HG02678 (cell line): ENCODE measurements around the gene PGAM5.
"Not testable (repeated sequence)": the region's sequence is repeated elsewhere in the genome, so short reads cannot be mapped to it uniquely, and the experiment has no call there.

Experiments used
- ATAC-seq: cut with Tn5 transposase; IDR thresholded peaks from one replicate; pipeline ENCODE4 v1.9.1; 2021; ENCODE audit warnings: mild to moderate bottlenecking, moderate library complexity; ENCODE audit not compliant: unreplicated experiment

Gene PGAM5

DNA sequence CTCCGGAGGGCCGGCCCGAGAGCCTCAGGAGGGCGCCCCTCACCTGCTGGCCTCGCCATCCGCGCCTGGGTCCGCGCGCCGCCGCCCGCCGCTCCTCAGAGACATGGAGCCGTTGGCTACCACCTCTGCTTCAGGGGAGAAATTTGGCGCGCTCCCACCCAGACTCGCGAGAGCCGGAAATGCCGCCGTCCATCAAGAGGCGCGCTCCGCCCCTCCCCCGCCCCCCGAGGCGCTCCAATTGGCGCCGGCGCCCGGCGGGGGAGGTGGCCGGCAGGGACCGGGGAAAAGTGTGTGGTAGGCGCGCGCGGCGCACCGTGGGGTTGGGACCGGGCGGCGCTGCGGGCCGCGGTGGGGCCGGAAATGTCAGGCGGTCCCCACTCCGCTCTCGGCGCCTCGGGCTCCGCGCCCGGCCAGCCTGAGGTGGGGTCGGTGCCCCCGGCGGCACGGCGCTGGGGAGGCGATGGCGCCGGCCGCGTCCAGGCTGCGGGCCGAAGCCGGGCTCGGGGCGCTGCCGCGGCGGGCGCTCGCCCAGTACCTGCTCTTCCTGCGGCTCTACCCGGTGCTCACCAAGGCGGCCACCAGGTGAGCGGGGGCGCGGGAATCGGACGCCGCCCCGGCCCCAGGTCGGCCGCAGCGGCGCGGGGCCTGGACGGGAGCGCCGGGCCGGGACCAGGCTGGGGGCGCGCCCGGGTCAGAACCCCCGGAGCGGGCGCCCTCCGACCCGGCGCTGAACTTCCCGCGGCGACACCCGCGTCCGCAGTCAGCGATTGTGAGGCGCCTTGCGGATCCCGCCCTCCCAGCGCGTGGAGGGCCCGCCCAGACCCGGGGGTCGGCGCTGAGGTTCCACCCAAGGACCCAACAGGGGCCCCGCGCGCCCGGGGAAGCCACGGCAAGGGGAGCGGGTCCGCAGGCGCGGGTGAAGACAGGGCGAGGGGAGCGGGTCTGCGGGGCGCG, 23.2 kb upstream of the PGAM5 start, which contains the start of the genes POLE and PXMP2:
Gene POLE (minus strand): TSS at position 132 of the 954 bp plus-strand sequence. CDS start 27 bp downstream, at position 105.
Gene PXMP2 (plus strand): TSS at position 377 of the 954 bp plus-strand sequence. CDS start 84 bp downstream, at position 461.
- peak; percentile 93 for ATAC-seq

DNA sequence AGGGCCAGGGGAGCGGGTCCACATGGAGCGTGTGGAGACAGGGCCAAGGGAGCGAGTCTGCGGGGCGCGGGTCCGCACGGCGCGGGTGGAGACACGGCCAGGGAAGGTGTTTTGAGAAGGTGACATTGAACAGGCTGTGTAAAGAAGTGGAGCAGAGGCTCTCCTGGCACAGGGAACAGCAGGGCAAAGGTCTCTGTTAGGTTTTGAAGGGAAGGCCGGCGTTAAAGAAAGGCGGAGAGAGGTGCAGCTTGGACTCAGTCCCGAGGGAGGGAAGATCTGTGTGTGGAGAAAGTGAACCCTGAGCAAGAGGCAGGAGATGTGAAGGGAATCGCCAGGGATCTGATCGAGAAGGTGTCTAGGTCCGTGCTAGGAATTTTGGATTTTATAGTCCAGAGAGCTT, 21.4 kb upstream of the PGAM5 start:
- ATAC-seq, result no peak

DNA sequence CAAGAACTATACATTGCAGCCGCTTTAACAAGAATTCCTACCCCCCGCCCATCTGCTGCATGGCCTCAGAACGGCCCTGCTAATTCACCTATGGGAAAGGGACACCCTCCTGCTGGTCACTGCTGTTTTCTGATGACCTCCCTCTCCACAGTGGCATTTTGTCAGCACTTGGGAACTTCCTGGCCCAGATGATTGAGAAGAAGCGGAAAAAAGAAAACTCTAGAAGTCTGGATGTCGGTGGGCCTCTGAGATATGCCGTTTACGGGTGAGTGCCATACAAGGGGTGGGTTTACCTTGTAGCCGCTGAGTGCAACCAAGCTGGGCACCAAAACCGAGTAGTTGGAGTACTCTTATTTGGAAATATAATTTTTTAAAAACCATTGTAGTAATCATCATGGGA, 20.5 kb upstream of the PGAM5 start:
- no peak for ATAC-seq

DNA sequence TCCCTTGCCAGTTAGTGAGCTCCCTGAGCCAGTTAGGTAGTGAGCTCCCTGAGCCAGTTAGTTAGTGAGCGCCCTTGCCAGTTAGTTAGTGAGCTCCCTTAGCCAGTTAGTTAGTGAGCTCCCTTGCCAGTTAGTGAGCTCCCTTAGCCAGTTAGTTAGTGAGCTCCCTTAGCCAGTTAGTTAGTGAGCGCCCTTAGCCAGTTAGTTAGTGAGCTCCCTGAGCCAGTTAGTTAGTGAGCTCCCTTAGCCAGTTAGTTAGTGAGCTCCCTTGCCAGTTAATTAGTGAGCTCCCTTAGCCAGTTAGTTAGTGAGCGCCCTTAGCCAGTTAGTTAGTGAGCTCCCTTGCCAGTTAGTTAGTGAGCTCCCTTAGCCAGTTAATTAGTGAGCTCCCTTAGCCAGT, 18.6 kb upstream of the PGAM5 start:
- ATAC-seq, result not testable (repeated sequence)

DNA sequence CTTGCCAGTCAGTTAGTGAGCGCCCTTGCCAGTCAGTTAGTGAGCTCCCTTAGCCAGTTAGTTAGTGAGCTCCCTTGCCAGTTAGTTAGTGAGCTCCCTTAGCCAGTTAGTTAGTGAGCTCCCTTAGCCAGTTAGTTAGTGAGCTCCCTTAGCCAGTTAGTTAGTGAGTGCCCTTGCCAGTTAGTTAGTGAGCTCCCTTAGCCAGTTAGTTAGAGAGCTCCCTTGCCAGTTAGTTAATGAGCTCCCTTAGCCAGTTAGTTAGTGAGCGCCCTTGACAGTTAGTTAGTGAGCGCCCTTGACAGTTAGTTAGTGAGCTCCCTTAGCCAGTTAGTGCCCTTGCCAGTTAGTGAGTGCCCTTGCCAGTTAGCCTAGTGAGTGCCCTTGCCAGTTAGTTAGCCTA, 15.8 kb upstream of the PGAM5 start:
- ATAC-seq, result not testable (repeated sequence)

DNA sequence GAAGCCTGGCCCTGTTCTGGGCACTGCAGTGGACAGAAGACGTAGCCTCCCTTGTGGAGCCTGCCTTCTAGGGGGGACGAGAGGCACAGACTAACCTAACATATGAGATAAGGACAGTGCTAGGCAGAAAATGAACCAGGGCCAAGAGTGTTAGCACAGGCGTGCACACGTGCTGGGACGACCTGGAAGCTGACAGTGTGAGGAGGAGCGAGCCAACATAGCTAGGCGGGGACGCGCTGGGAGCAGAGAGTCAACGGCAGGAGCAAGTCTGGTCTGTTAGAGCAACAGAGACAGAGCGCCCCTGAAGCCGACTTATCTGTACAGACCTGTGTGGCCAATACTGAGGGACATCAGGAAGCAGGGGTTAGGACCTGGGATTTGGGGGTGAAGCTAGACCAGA, 15.2 kb upstream of the PGAM5 start:
- no peak for ATAC-seq

DNA sequence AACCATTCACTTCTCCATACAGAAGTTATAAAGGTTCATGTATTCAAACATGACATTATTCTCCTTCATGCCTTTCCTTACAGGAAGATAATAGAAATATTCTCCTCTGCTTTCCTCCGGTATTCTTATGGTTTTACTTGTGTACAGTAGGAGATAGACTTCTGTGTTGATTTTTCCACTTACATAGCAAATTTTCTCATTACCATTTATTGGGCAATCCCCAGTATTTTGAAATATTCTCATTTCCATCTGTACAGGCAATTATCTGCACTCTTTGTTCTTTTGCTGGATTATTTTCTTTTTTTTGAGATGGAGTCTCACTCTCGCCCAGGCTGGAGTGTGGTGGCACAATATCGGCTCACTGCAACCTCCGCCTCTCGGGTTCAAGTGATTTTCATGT, 12.3 kb upstream of the PGAM5 start:
- ATAC-seq, result no peak

DNA sequence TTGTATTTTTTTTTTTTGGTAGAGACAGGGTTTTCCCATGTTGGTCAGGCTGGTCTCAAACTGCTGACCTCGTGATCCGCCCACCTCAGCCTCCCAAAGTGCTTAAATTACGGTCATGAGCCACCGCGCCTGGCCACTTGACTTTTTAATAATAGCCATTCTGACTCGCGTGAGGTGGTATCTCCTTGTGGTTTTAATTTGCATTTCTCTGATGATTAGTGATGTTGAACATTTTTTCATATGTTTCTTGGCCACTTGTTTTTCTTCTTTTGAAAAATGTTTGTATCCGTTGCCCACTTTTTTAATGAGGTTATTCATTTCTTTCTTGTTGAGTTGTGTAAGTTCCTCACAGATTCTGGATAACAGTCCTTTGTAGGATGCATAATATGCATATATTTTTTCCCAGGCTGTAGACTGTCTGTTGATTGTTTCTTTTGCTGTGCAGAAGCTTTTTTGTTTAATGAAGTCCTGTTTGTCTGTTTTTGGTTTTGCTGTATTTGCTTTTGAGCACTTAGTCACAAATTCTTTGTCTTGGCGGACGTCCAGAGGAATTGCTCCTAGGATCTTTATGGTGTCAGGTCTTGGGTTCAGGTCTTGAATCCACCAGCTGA, 10.3 kb upstream of the PGAM5 start:
- ATAC-seq, result no peak

DNA sequence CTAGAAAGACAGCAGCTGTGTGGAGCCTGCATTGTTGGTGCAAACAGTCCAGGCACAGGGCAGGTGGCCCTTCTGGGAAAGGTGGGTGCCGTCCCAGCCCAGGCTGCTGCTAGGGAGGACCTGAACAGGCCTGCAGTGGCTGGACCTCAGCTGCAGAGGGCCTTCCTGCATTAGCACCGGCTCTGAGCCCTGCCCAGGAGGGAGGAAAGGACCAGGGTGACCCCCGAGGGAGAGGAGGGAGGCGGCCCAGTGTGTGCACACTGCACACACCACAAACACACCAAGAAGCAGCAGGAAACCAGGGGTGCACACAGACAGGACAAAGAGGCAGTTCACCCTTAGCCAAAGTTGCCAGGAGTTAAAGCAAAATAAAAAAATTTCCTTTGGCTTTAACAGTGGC, 8.0 kb upstream of the PGAM5 start:
- no peak for ATAC-seq

DNA sequence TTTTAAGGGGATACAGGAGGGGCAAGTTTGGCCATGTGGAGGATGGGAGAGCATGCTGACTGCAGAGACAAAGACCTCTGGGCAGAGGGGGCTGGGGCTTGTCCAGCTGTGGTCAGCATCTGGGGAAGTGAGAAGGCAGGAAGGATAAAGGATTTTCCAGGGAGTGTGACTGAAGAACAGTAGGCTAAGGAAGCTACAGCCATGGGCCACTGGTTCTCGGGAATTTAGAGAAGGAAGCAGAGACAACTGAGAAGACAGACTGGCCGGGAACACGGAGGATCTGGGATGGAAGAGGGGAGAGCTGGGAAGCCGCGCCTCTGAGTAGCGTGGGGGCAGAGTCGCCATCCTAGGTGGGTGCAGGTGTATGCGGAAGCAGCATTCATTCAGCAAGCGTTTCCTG, 7.0 kb upstream of the PGAM5 start:
- no peak for ATAC-seq

DNA sequence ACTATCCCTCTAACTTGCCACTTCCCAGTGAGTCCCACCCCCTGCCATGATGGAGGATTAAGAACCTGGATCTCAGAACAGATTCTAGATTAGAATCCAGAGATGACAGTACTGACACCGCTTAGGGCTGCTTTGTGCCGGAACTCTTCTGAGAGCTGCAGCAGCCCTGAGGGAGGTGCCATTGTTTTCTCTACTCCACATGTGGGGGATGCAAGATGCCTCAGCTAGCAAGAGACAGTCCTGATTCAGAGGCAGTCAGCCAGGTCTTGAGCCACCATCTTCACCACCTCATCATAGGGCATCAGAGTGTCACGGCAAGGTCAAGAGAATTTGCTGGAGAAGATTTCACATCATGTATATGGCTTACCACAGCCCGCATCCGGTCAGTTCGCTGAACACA, 3.4 kb upstream of the PGAM5 start:
- ATAC-seq, result no peak

DNA sequence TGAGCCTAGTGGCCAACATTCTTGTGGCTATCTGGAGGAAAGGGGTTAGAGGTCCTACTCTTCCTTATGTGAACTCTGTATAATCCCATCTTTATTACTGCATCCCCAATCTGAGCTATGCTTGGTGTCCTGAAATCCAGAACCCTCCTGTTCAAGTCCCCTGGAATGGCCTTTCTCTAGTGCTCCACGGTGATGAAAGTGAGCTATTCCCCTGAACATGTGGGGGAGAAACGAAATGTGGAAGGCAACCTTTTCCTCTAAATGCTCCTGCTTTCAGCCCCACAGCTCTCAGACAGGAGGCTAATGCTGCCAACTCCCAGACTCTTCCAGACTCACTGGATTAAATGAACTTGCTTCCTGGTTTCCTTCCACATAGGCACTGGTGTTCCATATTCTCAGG, 2.5 kb upstream of the PGAM5 start:
- ATAC-seq, result no peak

DNA sequence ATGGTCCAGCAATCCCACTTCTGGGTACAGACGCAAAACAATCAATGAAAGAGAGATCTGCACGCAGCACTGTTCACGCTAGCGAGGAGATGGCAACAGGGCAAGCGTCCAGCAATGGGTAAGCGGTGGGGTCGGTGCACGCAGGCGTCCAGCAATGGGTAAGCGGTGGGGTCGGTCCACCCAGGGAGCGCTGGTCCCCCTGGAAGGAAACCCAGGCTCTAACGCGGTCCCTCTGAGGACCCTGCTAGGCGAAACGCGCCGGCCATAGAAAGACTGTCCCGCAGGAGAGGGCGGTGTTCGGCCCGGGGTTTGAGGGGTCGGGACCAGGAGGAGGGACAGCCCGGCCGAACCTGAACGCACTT, 618 bp upstream of the PGAM5 start:
- peak; percentile 27 for ATAC-seq

DNA sequence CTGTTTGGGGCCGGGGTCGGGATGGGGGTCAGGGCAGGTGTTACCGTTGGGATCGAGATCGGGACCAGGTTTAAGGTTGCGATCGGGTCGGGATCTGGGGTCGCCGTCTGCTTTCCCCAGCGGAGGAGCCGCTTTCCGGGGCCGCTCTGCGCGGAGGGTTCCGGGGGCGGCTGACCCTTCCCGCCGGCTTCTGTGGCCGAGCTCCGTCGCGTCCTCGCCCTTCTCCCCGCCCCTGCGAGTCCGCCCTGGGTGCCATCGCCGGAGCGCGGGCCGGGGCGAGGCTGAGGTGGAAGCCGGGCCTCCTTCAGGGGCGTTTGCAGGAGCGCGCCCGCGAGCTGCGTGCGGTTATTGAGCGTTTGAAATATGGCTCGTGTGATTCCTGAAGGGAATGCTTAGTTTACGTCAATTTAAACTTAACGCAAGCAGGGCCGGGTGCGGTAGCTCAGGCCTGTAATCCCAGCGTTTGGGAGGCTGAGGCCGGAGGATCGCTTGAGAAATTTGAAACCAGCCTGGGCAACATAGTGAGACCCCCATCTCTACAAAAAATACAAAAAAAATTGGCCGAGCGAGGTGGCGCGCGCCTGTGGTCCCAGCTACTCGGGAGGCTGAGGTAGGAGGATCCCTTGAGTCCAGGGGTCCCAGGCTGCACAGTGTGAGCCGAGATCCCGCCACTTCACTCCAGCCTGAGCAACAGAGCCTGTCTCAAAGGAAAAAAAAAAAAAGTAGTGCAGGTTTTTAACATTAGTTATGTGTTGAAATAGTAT, 620 bp downstream of the PGAM5 start:
- peak; percentile 17 for ATAC-seq

DNA sequence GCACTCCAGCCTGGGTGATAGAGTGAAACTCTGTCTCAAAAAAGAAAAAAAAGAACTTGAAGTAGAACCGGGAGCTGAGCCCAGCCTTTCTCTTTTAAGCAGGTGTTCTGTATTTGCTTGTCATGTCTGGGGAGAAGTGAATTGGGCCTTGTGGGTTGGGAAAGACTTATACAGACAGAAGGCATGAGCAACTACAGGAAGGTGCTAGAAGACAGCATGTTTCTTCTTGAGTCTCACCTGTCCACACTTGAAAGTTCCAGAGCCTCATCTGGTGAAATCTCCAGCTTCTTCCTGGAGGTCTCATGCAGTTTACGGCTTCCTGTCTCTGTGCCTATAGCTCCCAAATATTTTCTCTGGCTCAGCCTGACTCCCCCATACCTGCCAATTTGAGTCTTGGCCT, 2.5 kb downstream of the PGAM5 start:
- no peak for ATAC-seq

DNA sequence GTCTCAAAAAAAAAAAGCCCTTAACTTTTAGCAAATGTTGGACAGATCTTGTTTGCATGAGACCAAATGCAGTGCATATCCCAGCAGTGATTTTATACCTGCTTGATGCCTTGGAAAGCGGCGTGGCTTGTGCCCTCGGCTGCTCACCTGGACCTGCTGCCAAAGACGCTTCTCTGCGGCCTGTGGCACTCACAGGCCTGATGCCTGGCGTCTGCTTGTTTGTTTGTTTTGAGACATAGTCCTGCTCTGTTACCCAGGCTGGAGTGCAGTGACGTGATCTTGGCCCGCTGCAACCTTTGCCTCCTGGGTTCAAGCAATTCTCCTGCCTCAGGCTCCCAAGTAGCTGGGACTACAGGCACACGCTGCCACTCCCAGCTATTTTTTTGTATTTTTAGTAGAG, 5.2 kb downstream of the PGAM5 start:
- ATAC-seq, result no peak

DNA sequence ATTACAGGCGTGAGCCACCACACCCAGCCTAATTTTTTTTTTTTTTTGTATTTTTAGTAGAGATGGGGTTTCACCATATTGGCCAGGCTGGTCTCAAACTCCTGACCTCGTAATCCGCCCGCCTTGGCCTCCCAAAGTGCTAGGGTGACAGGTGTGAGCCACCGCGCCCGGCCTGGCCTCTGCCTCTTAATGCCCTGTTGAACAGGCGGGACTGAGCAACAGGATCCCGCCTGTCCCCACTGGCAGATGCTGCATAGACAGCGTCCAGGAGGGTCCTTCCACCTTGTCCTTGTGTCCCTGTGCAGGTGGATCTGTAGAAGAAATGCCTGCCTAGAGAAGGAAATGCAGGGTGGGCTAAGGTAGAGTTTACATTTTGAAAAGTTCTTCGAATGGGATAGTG, 5.7 kb downstream of the PGAM5 start:
- ATAC-seq, result no peak

DNA sequence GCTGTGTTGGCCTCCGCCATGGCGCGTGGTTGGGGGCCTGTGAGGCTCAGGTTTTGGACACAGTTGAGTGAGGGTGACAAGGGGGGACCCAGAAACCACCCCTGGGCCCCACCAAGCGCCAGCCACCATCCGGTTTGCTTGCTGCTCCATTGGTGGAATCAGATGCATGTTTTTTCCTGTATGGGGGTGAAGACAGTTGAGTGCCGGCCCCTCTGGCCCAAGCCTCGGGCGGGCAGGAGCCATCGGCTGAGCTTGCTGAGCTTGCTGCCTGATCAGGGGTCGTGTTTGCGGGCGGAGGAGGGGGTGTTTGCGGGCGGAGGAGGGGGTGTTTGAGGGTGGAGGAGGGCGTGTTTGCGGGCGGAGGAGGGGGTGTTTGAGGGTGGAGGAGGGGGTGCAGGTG, 6.4 kb downstream of the PGAM5 start:
- ATAC-seq, result no peak

DNA sequence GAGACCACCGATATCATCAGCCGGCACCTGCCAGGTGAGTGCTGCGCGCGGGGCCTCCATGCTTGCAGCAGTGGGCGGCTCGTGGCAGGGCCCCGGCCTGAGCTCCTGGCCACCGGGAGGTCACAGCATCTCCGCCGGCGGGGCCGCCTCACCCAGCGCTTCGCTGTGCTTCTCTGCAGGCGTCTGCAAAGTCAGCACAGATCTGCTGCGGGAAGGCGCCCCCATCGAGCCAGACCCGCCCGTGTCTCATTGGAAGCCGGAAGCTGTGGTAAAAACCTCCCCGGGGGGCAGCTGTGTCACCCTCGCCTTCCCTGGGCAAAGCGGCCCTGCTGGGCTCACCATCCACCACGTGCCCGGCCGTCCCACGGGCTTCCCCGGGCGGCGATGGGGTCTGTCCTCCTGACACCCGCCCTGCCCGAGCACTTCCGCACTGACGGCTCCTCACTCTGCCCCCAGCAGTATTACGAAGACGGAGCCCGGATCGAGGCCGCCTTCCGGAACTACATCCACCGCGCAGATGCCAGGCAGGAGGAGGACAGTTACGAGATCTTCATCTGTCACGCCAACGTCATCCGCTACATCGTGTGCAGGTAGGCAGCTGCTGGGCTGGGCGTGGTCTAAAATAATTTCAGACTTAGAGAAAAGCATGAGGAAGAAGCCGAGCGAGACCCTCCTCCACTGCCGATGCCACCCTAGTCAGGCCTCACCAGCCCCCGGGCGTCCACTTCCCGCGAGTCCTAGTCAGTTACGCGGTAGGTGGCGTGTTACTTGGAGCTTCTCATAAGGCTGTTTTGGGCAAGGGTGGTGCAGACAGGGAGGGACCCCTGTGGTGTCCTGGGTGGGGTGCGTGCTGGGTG, 7.1 kb downstream of the PGAM5 start:
- ATAC-seq, result no peak

DNA sequence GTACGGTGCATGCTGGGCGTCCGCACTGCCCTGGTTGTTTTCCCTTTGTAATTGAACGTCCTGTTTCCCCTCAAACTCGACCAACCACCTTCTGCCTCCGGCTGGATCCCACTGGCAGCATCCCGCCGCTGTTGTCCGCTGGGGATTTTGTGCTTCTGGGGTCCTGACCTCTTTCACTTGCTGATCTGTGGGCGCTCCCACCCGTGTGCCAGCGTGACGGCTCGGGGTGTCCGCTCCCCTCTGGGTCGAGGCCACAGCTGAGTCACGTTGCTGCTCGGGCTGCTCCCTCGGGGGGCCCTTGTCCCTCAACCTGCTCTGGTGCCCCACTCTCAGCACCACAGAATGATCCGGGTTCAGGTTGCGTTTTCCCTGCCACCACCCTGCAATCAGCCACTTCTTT, 8.0 kb downstream of the PGAM5 start:
- ATAC-seq, result no peak
